Aorta (tissue), 5 donors: Measurements from ENCODE around the gene RABL3. TPM values are rescaled to one million over a fixed set of nuclear protein-coding genes. Genes with fewer than 3 reads are reported as not detected.

Experiments
- ATAC-seq: fragments of 200-7000 bp; cut with Tn5 transposase; one replicate; pipeline ENCODE4 v1.9.1; 2022; ENCODE audit warnings: moderate library complexity; ENCODE audit not compliant: low FRiP score
- DNase-seq, 2 donors: peaks; one replicate each; pipeline ENCODE4 v3.0.0-alpha.2; 2020
- H3K27ac ChIP-seq, 2 donors: one replicate each; pipeline ENCODE4 v1.5.1; 2013; ENCODE audit warnings: low read length in 2 of 2, mild to moderate bottlenecking in 2 of 2, moderate library complexity in 2 of 2, control low read depth in 1 of 2, inconsistent platforms in 1 of 2, low read depth in 1 of 2
- H3K27me3 ChIP-seq, 2 donors: one replicate each; pipeline ENCODE4 v1.6.1; 2013; ENCODE audit warnings: control low read depth in 1 of 2, low read length in 1 of 2, mild to moderate bottlenecking in 1 of 2, moderate library complexity in 1 of 2; ENCODE audit not compliant: insufficient read depth in 2 of 2, control insufficient read depth in 1 of 2
- H3K36me3 ChIP-seq, 2 donors: one replicate each; pipeline ENCODE4 v1.6.1; 2013; ENCODE audit warnings: control low read depth in 1 of 2, low read length in 1 of 2, mild to moderate bottlenecking in 1 of 2; ENCODE audit not compliant: insufficient read depth in 2 of 2, control insufficient read depth in 1 of 2
- H3K4me1 ChIP-seq, 2 donors: one replicate each; pipeline ENCODE4 v1.6.1; 2013; ENCODE audit warnings: low read length in 2 of 2, control low read depth in 1 of 2, mild to moderate bottlenecking in 1 of 2, moderate library complexity in 1 of 2; ENCODE audit not compliant: insufficient read depth in 2 of 2, control insufficient read depth in 1 of 2
- H3K4me3 ChIP-seq, 2 donors: one replicate each; pipeline ENCODE4 v1.5.1; 2013; ENCODE audit warnings: low read length in 2 of 2, control low read depth in 1 of 2, mild to moderate bottlenecking in 1 of 2
- H3K9me3 ChIP-seq: one replicate; pipeline ENCODE4 v1.6.1; 2013; ENCODE audit warnings: mild to moderate bottlenecking, low read length; ENCODE audit not compliant: control insufficient read depth
- WGBS, 2 donors: extraction: QIAGEN DNeasy Blood & Tissue Kit; methylation state at CpG; one replicate each; pipeline ENCODE4 v1.1.7; 2013; 5-methylcytosine and 5-hydroxymethylcytosine counted together
- intact Hi-C, 2 donors: fragments of 100-400 bp; cut with DNase I; formaldehyde crosslinking; loops; one replicate each; pipeline versions ENCODE4 v1.14.2 to v1.15.0; 2022
- polyA plus RNA-seq, 2 donors: library from polyadenylated mRNA; stranded (reverse); fragments of 200-250 nt; gene quantifications; one replicate each; pipeline ENCODE4 v1.2.3, GENCODE V29; 2013
- total RNA-seq, 2 donors: library from RNA; stranded (reverse); fragmentation: NEBNext Ultra II Directional; extraction: Animal tissue kit (Norgen Biotek cat#: 25700); gene quantifications; one replicate each; pipeline ENCODE4 v1.2.1, GENCODE V29; 2021
- donor health status: healthy with polysubstance abuse.
- donor health status: Bipolar disorder and iron deficiency.
- donor health status: DM: no; HTN: no; CAD: no.
- donor health status: DM: no; HTN: no; CAD: no.
- donor health status: DM: yes; HTN: yes; CAD: no.

RABL3 gene
- total and polyA plus RNA-seq, 4 donors: 6.9 to 20.4 (median 12.7) TPM

DNA sequence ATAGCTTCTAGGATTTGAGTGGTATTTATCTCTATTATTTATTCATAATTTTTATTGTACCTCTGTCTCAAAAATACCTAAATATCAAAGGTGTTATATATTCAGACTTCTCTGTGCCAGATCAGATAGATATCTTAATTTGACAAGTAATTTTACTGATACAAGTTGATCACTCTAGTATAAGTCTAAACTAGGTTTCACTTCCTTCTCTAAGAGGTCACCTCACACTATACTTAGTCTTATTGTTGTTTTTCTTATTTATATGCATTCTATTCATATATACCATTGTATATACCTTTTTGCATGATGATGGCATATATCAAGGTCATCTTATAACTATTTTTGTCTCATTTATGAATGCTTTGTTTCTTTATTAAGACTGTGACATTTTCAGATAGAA lies 33.9 kb downstream of the RABL3 start:
- intact Hi-C loops: no loop called here
- DNase-seq: no peak
- Histone ChIP-seq H3K27ac (no peak overlapping the region), H3K36me3 (peaks cover 0 to 3% of the 10 kb centered on the region in 2 donors), H3K4me3 (no peak overlapping the region), H3K9me3 (no peaks in the 10 kb centered on the region), H3K4me1 (no peaks in the 10 kb centered on the region), H3K27me3 (no peaks in the 10 kb centered on the region)
- no peak for ATAC-seq

DNA sequence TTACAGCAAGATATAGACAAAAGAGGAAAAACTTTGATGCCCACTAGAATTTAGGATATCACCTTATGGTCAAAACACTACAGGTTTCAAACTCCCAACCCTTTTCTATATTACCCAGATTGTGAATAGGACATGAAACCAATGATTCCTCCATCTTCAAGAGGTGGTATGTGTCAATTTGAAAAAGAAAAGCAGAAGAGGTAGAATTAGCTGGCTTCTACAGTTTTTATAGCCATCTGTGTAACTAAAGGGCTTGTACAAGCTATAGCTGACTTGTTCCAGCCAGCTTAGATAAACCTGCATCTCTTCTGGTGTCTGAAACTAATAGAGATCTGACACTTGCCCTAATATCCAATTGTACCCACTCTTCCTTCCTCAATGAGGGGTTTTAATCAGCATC lies 35.4 kb downstream of the RABL3 start:
- no peaks in the 10 kb centered on the region for H3K9me3 ChIP-seq
- H3K4me3 ChIP-seq: no peak overlapping the region
- DNase-seq (no peak), ATAC-seq (no peak)
- peaks cover 0 to 3% of the 10 kb centered on the region in 2 donors for H3K36me3 ChIP-seq
- intact Hi-C loops: no loop called here
- H3K4me1 ChIP-seq: no peaks in the 10 kb centered on the region
- H3K27ac ChIP-seq: no peak overlapping the region
- no peaks in the 10 kb centered on the region for H3K27me3 ChIP-seq

DNA sequence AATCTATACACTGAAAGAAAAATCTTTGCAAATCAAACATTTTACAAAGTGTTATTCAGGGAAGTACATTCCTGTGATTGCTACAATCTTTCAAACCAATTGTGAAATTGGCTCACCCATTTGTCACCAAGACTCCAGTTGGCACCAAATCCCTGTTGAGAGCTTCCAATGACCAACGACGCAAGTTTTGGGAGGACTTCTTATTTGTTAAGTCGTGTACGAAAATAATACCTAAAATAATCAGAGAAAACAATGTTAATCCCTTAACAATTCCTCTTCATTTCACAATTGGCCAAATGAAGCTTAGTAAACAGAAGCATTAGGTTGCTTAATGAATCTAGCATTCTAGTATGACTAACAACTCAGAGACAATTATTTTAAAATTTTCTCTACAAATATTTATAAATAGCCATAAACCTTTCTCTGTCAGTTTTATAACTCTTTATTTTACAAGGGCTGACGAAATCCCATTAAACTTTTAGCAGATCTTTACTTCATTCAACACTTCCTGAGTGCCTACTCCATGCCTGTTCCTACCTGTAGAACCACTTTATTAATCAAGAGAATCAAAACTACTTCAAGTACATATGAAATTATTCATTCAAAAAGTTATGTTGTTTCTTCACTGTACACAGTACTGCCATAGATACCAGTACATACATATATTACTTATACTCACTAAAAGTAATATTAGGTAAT lies 36.3 kb downstream of the RABL3 start:
- Histone ChIP-seq H3K4me1 (no peaks in the 10 kb centered on the region), H3K27ac (no peak overlapping the region), H3K27me3 (no peaks in the 10 kb centered on the region), H3K9me3 (no peaks in the 10 kb centered on the region), H3K4me3 (no peak overlapping the region), H3K36me3 (peaks cover 0 to 3% of the 10 kb centered on the region in 2 donors)
- WGBS, 2 donors: 92 to 96% methylated on average over 5 of the region's 5 CpGs
- DNase-seq: no peak
- intact Hi-C loops: no loop called here
- no peak for ATAC-seq

GRCh38 chr3:120699333-120699732 lies 43.0 kb downstream of the RABL3 start:
- H3K27me3 ChIP-seq: no peaks in the 10 kb centered on the region
- 84 to 90% methylated on average over 3 of the region's 3 CpGs for WGBS, 2 donors
- intact Hi-C loops: no loop called here
- peaks cover 0 to 3% of the 10 kb centered on the region in 2 donors for H3K36me3 ChIP-seq
- no peak overlapping the region for H3K4me3 ChIP-seq
- no peaks in the 10 kb centered on the region for H3K9me3 ChIP-seq
- no peaks in the 10 kb centered on the region for H3K4me1 ChIP-seq
- no peak for ATAC-seq
- no peak for DNase-seq
- no peak overlapping the region for H3K27ac ChIP-seq

DNA sequence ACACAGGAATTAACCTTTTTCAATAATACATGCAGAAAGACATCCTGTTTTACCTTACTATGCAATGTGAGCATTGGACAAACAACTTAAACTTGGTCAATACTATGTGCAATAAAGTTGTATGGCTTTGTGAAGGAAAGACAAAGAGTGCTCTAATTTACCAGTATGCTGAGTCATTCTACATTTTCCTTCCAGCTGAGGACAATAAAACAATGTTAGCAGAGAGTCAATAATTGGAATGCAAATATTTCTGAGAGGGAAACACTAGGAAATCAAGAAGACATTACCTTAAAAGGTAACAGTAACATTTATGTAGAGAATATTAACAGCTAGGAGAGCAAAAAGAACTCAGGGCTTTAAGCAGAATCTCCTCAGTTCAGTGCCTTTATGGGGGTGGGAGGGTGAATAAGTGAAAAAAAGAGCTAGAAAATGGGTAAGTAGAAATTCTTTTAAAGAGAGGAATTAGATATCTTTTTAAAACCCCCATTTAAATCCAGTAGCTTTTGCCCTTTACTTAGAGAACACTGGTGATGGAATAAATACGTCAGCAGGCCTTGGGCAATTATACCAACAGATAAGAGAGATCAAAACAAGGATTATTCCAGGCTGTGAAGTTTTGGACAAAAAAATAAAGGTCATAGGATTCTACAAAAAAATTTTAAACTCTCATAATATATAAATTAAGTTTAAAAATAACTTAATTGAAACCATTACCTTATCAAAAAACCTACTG lies 48.7 kb downstream of the RABL3 start:
- DNase-seq (no peak), ATAC-seq (no peak)
- no peak overlapping the region for H3K27ac ChIP-seq
- 96 to 97% methylated on average over 1 of the region's 1 CpG for WGBS, 2 donors
- intact Hi-C loops: no loop called here
- H3K4me1 ChIP-seq: peaks cover 0 to 2% of the 10 kb centered on the region in 2 donors
- no peaks in the 10 kb centered on the region for H3K36me3 ChIP-seq
- no peaks in the 10 kb centered on the region for H3K27me3 ChIP-seq
- no peak overlapping the region for H3K4me3 ChIP-seq
- H3K9me3 ChIP-seq: no peaks in the 10 kb centered on the region

DNA sequence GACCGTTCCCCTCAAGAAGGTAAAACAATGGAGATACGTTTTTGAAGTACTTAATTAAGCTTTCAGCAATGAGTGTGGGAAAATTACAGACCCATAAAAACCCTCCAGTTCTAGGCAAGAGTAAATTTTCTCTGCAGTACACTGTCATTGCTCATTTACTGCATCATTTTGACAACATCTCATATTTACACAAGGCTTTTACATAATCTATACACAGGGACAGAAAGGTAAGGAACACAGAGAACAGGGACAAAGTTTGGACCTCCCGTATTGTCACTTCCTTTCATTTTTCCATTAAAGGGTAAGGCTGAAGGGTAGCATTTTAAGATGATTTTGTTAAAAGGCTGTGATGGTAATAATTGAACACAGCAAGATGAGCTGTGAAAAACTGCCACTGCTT lies 52.9 kb downstream of the RABL3 start:
- Histone ChIP-seq H3K27ac (no peak overlapping the region), H3K4me1 (peaks cover 0 to 2% of the 10 kb centered on the region in 2 donors), H3K9me3 (no peaks in the 10 kb centered on the region), H3K4me3 (no peak overlapping the region), H3K27me3 (no peaks in the 10 kb centered on the region), H3K36me3 (no peaks in the 10 kb centered on the region)
- DNase-seq: no peak
- intact Hi-C loops: no loop called here
- 87 to 91% methylated on average over 3 of the region's 3 CpGs for WGBS, 2 donors
- no peak for ATAC-seq

DNA sequence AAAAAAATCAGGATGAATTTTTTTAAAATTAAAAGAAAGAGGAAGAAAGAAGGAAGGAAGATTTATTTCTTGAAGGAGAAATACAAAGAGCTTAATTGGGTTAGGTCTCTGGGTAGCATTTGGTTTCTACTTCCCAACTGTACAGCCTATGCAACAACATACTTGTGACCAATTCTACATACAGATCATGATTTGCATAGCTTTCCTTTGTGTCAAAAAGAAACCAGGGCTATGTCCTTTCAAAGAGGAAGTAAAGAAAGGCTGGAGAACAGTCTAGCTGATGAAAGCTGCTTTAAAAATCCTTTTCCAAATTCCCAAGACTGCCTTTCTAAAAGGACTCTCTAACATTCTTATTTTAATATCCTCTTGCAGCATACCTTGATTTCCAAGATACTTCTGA lies 54.2 kb downstream of the RABL3 start:
- H3K27me3 ChIP-seq: no peaks in the 10 kb centered on the region
- DNase-seq (no peak), ATAC-seq (no peak)
- H3K4me3 ChIP-seq: no peak overlapping the region
- no peaks in the 10 kb centered on the region for H3K36me3 ChIP-seq
- H3K4me1 ChIP-seq: no peaks in the 10 kb centered on the region
- no peaks in the 10 kb centered on the region for H3K9me3 ChIP-seq
- intact Hi-C loops: no loop called here
- no peak overlapping the region for H3K27ac ChIP-seq

- Histone ChIP-seq H3K27me3 (no peaks in the 10 kb centered on the region), H3K4me3 (no peak overlapping the region), H3K9me3 (no peaks in the 10 kb centered on the region), H3K4me1 (no peaks in the 10 kb centered on the region), H3K27ac (no peak overlapping the region), H3K36me3 (no peaks in the 10 kb centered on the region)
- DNase-seq (no peak), ATAC-seq (no peak)
- intact Hi-C loops: no loop called here
- WGBS, 2 donors: 97 to 98% methylated on average over 1 of the region's 1 CpG
Observed at GRCh38 chr3:120685411-120685810, 56.9 kb downstream of the RABL3 start.

DNA sequence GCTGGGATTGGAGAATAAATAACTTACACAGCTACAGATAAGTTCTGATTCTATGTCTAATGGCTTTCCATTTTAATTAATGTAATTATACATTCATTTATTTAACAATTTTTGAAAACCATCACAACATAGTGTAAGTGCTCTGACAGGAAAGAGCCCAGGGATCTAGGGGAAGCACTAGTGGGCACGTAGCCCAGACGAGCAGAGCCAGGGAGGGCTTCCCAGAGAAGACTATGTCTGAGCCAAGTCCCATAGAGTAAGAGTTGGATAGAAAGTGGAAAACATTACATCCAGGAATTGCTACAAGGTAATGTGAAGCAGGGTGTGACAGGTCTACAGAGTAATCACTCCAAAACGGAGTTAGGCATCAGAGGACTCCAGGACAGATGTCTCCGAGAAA lies 57.4 kb downstream of the RABL3 start:
- no peaks in the 10 kb centered on the region for H3K9me3 ChIP-seq
- no peaks in the 10 kb centered on the region for H3K36me3 ChIP-seq
- intact Hi-C loops: no loop called here
- H3K4me3 ChIP-seq: no peak overlapping the region
- WGBS, 2 donors: 67 to 73% methylated on average over 4 of the region's 4 CpGs
- no peak for ATAC-seq
- no peak overlapping the region for H3K27ac ChIP-seq
- H3K27me3 ChIP-seq: no peaks in the 10 kb centered on the region
- H3K4me1 ChIP-seq: no peaks in the 10 kb centered on the region
- no peak for DNase-seq
